Right lobe of liver (tissue), 4 donors: ENCODE measurements around the gene IGFBPL1.
"Not testable (repeated sequence)": the region's sequence is repeated elsewhere in the genome, so short reads cannot be mapped to it uniquely, and the experiment has no call there.

Experiments
- POLR2A ChIP-seq: fragments of 450-650 bp; IDR thresholded peaks from one replicate; pipeline ENCODE4 v1.6.1; 2017; ENCODE audit warnings: antibody characterized with exemption, mild to moderate bottlenecking
- TF ChIP-seq, protein P1 (sequence below), 4 donors: fragments of 200-600 bp in 3 of 4; fragments of 450-650 bp in 1 of 4; IDR thresholded peaks; one replicate each; pipeline versions ENCODE4 v1.5.1 to v1.8.0; 2016 to 2022; ENCODE audit warnings: antibody characterized with exemption in 4 of 4, mild to moderate bottlenecking in 2 of 4
- donor health status: DM: no; HTN: no; CAD: no.
- donor health status: DM: no; HTN: no; CAD: no.
- donor health status: DM: no; HTN: yes; CAD: no.

- TF ChIP-seq POLR2A, result not testable (repeated sequence)
- TF ChIP-seq, protein P1, sequence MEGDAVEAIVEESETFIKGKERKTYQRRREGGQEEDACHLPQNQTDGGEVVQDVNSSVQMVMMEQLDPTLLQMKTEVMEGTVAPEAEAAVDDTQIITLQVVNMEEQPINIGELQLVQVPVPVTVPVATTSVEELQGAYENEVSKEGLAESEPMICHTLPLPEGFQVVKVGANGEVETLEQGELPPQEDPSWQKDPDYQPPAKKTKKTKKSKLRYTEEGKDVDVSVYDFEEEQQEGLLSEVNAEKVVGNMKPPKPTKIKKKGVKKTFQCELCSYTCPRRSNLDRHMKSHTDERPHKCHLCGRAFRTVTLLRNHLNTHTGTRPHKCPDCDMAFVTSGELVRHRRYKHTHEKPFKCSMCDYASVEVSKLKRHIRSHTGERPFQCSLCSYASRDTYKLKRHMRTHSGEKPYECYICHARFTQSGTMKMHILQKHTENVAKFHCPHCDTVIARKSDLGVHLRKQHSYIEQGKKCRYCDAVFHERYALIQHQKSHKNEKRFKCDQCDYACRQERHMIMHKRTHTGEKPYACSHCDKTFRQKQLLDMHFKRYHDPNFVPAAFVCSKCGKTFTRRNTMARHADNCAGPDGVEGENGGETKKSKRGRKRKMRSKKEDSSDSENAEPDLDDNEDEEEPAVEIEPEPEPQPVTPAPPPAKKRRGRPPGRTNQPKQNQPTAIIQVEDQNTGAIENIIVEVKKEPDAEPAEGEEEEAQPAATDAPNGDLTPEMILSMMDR (IDR thresholded peaks at IDR 0.05), result not testable (repeated sequence)
Observed at GRCh38 chr9:38472583-38473249, 48.5 kb upstream of the IGFBPL1 start.
